Body of pancreas (tissue), 4 donors: ENCODE measurements around the gene DTNB. TPM values are rescaled to one million over a fixed set of nuclear protein-coding genes. Genes with fewer than 3 reads are reported as not detected.
A peak's percentile ranks its signal among the peaks of the same experiment; 100 is the strongest.

Experiments
- ATAC-seq: fragments of 150-250 bp; one replicate; pipeline ENCODE4 v1.9.1; 2016
- DNase-seq, 4 donors: peaks; one replicate each; pipeline ENCODE4 v3.0.0-alpha.2; 2019
- H3K27ac ChIP-seq, 4 donors: fragments of 200-600 bp; sonication (generic); 1 replicate in 3 of 4; 2 replicates in 1 of 4; pipeline versions ENCODE4 v1.5.1 to v1.6.1; 2016 to 2019; ENCODE audit warnings: mild to moderate bottlenecking in 1 of 4, mixed read lengths in 1 of 4, moderate library complexity in 1 of 4
- H3K27me3 ChIP-seq, 2 donors: fragments of 200-600 bp; sonication (generic); one replicate each; pipeline ENCODE4 v1.6.0; 2016; ENCODE audit warnings: mild to moderate bottlenecking in 1 of 2
- H3K36me3 ChIP-seq, 2 donors: fragments of 200-600 bp; sonication (generic); replicated peaks in 1 of 2; 2 replicates each; pipeline ENCODE4 v1.5.1; 2016; ENCODE audit warnings: low read depth in 2 of 2; ENCODE audit not compliant: insufficient read depth in 1 of 2
- H3K4me1 ChIP-seq: fragments of 200-600 bp; sonication (generic); one replicate; pipeline ENCODE4 v1.6.0; 2016
- H3K4me3 ChIP-seq, 2 donors: fragments of 200-600 bp; sonication (generic); 1 replicate in 1 of 2; 2 replicates in 1 of 2; pipeline ENCODE4 v1.5.1; 2016 to 2019
- H3K9me3 ChIP-seq, 3 donors: fragments of 200-600 bp; sonication (generic); 1 replicate in 2 of 3; 2 replicates in 1 of 3; pipeline ENCODE4 v1.5.1; 2016
- POLR2A ChIP-seq, 3 donors: fragments of 450-650 bp; IDR thresholded peaks; one replicate each; pipeline ENCODE4 v1.6.1; 2016; ENCODE audit warnings: antibody characterized with exemption in 3 of 3, mild to moderate bottlenecking in 2 of 3
- WGBS, 2 donors: methylation state at CpG; one replicate each; pipeline ENCODE4 v1.1.5; 2017; 5-methylcytosine and 5-hydroxymethylcytosine counted together
- intact Hi-C: fragments of 100-400 bp; cut with DNase I; formaldehyde crosslinking; loops from one replicate; pipeline ENCODE4 v1.15.1; 2023
- total RNA-seq, 2 donors: library from RNA; depleted of rRNA; stranded (reverse); fragments of >200 nt; gene quantifications; one replicate each; pipeline ENCODE4 v1.1.0, GENCODE V29; 2016
- TF ChIP-seq, protein P1 (sequence below), 7 experiments: fragments of 450-650 bp in 4 of 7; fragments of 200-600 bp in 3 of 7; sonication (generic) in 3 of 7; IDR thresholded peaks; one replicate each; pipeline ENCODE4 v1.5.1; 2016 to 2019; ENCODE audit warnings: antibody characterized with exemption in 7 of 7

The DTNB gene
- total RNA-seq, 2 donors from 2014 or later = 17.8 to 22.6 TPM

DNA sequence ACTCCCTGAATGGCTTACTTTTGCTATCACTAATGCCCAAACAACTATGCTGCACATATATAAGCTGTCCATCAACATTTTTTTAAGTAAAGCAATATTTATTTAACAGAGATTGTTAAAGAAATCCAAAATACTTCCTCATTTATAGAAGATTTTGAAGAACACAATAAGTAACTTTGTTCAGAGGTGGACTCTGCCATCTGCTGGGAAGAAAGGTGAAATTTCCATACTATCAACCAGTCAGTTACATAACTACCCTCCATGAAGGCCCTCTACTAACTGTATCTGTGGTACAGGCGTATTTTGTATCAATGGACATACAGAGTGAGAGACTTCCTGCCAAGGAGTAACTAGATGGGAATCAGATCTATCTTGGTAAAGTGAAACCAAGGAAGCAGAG, 106.0 kb downstream of the DTNB start:
- no peaks in the 10 kb centered on the region for H3K9me3 ChIP-seq
- TF ChIP-seq POLR2A (IDR thresholded peaks at IDR 0.05) = no peak
- TF ChIP-seq, protein P1, sequence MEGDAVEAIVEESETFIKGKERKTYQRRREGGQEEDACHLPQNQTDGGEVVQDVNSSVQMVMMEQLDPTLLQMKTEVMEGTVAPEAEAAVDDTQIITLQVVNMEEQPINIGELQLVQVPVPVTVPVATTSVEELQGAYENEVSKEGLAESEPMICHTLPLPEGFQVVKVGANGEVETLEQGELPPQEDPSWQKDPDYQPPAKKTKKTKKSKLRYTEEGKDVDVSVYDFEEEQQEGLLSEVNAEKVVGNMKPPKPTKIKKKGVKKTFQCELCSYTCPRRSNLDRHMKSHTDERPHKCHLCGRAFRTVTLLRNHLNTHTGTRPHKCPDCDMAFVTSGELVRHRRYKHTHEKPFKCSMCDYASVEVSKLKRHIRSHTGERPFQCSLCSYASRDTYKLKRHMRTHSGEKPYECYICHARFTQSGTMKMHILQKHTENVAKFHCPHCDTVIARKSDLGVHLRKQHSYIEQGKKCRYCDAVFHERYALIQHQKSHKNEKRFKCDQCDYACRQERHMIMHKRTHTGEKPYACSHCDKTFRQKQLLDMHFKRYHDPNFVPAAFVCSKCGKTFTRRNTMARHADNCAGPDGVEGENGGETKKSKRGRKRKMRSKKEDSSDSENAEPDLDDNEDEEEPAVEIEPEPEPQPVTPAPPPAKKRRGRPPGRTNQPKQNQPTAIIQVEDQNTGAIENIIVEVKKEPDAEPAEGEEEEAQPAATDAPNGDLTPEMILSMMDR (IDR thresholded peaks at IDR 0.05) = peak in 6 of 7 experiments; percentile 26 to 58 (median 40)
- no peaks in the 10 kb centered on the region for H3K36me3 ChIP-seq
- H3K27ac ChIP-seq = no peak overlapping the region
- intact Hi-C loops = no loop called here
- no peak overlapping the region for H3K4me3 ChIP-seq
- peaks cover 11% of the 10 kb centered on the region for H3K4me1 ChIP-seq
- DNase-seq (peak in 1 of 4 donors; percentile 45), ATAC-seq (peak; percentile 60)
- 46 to 48% methylated on average over 1 of the region's 1 CpG for WGBS, 2 donors
- H3K27me3 ChIP-seq = no peaks in the 10 kb centered on the region

DNA sequence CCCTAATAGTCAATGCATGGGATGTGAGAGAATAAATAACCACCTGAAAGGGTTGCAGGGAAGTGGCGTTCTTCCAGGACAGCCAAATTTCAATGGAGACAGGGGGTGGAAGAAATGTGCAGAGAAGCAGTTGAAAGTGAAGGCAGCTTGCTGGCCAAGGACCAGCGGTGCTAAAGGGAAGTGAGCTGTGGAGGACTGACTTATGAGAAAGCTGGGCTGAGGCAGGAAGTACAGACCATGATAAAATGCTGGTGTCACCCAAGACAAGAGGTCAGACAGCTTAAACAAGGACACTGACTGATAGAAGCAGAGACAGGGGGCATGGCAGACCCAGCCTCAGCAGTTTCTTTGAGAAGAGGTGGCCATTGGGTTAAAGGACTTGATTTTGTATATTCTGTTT, 106.7 kb downstream of the DTNB start:
- intact Hi-C loops = no loop called here
- no peaks in the 10 kb centered on the region for H3K27me3 ChIP-seq
- H3K36me3 ChIP-seq = no peaks in the 10 kb centered on the region
- no peaks in the 10 kb centered on the region for H3K9me3 ChIP-seq
- ATAC-seq (no peak), DNase-seq (peak in 1 of 4 donors; percentile 54)
- H3K4me1 ChIP-seq = peaks cover 11% of the 10 kb centered on the region
- 67 to 76% methylated on average over 2 of the region's 2 CpGs for WGBS, 2 donors
- H3K4me3 ChIP-seq = no peak overlapping the region
- H3K27ac ChIP-seq = no peak overlapping the region
- TF ChIP-seq, protein P1 (IDR thresholded peaks at IDR 0.05) = no peak
- no peak for TF ChIP-seq POLR2A (IDR thresholded peaks at IDR 0.05)

DNA sequence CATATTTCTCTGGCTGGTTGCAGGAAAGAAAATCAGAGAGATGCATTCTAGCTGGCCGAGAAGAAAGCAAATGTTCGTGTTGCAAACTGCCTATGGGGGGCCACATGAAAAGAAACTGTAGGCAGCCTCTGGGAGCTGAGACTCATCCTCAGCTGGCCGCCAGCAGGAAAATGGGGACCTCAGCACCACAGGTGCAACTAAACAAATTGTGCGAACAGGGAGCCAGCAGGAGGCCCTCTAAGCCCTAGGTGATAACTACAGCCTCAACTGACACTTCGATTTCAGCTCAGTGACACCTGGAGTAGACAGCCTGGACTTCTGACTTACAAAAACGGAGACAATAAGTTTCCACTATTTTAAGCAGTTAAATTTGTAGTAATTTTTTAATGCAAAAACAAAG, 107.3 kb downstream of the DTNB start:
- intact Hi-C loops = no loop called here
- H3K4me3 ChIP-seq = no peak overlapping the region
- TF ChIP-seq POLR2A (IDR thresholded peaks at IDR 0.05) = no peak
- TF ChIP-seq, protein P1 (IDR thresholded peaks at IDR 0.05) = no peak
- H3K27me3 ChIP-seq = no peaks in the 10 kb centered on the region
- DNase-seq (no peak), ATAC-seq (no peak)
- H3K36me3 ChIP-seq = no peaks in the 10 kb centered on the region
- 94% methylated on average over 6 of the region's 6 CpGs for WGBS, 2 donors
- H3K9me3 ChIP-seq = no peaks in the 10 kb centered on the region
- peaks cover 11% of the 10 kb centered on the region for H3K4me1 ChIP-seq
- no peak overlapping the region for H3K27ac ChIP-seq

DNA sequence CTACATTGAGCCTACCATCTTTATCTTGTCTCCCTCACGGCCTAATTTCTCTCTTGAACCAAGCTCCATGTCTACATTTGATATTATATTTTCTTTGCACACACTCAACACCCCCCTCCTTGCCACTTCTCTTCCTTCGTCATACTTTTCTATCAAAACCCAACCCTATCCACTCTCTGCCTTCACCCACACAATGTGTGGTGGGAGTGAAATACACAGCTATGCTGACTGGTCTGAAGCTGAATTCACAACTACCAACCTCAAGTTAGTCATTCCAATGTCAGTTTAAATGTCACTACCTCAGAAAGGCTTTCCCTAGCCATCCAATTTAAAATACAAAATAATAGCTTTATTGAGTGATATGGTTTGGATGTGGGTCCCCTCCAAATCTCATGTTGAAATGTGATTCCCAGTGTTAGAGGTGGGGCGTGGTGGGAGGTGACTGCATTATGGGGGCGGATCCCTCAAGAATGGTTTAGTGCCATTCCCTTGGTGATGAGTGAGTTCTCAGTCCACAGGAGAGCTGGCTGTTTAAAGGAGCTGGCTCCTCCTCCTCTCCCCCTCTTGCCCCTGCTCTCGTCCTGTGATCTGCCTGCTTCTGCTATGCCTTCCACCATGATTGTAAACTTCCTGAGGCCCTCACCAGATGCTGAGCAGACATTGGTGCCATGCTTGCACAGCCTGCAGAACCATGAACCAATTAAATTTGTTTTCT, 112.1 kb downstream of the DTNB start:
- no peaks in the 10 kb centered on the region for H3K27me3 ChIP-seq
- peaks cover 11% of the 10 kb centered on the region for H3K4me1 ChIP-seq
- no peaks in the 10 kb centered on the region for H3K36me3 ChIP-seq
- H3K9me3 ChIP-seq = no peaks in the 10 kb centered on the region
- TF ChIP-seq, protein P1 (IDR thresholded peaks at IDR 0.05) = no peak
- no peak for TF ChIP-seq POLR2A (IDR thresholded peaks at IDR 0.05)
- no peak overlapping the region for H3K27ac ChIP-seq
- no peak overlapping the region for H3K4me3 ChIP-seq
- ATAC-seq (no peak), DNase-seq (no peak)
- intact Hi-C loops = no loop called here
- 90 to 91% methylated on average over 5 of the region's 5 CpGs for WGBS, 2 donors

DNA sequence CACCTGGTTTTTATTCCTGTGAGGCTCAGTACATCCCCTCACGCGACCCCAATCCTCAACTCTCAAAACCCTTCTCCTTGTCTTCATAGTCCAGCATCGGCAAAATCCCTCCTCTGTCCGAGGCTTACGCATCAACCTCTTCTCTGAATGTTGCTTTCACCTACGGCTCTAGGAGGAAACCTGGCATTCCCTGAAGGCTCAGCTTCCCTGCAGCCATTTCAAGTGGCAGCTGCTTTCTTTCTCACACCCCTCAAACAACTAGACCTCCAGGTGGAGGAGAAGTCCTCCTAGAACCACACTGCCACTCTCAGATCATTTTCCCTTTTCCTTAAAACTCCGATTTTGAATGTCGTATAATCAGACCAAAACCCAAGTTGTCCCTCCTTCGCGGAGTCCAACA, 114.2 kb downstream of the DTNB start:
- Histone ChIP-seq H3K27ac (peak overlapping the region in 2 of 4 donors; percentile 11 to 59), H3K9me3 (no peaks in the 10 kb centered on the region), H3K36me3 (no peaks in the 10 kb centered on the region), H3K27me3 (no peaks in the 10 kb centered on the region), H3K4me3 (no peak overlapping the region), H3K4me1 (peaks cover 11% of the 10 kb centered on the region)
- WGBS, 2 donors = 55 to 63% methylated on average over 10 of the region's 10 CpGs
- ATAC-seq = peak; percentile 56
- intact Hi-C loops = no loop called here
- peak; percentile 27 to 72 (median 44) for DNase-seq
- TF ChIP-seq, protein P1 (IDR thresholded peaks at IDR 0.05) = no peak
- no peak for TF ChIP-seq POLR2A (IDR thresholded peaks at IDR 0.05)
